GM12892 (cell line): ENCODE results near the gene ANKFN1.

Source experiments
- POLR2AphosphoS5 ChIP-seq: IDR thresholded peaks from 2 replicates; pipeline ENCODE4 v1.6.1; 2011; ENCODE audit warnings: low read depth, low read length, control low read depth
- TAF1 ChIP-seq: IDR thresholded peaks from 2 replicates; pipeline ENCODE4 v1.6.1; 2011; ENCODE audit warnings: low read depth, mild to moderate bottlenecking, control low read depth, low read length, borderline replicate concordance

GRCh38 chr17:56292010-56292409, 138.7 kb downstream of the ANKFN1 start:
- TF ChIP-seq TAF1 (no peak), POLR2AphosphoS5 (no peak)
